IMR-90 (cell line): ENCODE data around the gene PAX8. TPM values are rescaled to one million over a fixed set of nuclear protein-coding genes. Genes with fewer than 3 reads are reported as not detected.

ENCODE experiments used
- ATAC-seq: fragments of 200-7000 bp; cut with Tn5 transposase; 2 replicates; pipeline ENCODE4 v1.9.1; 2020; ENCODE audit warnings: low read depth, mild to moderate bottlenecking, moderate library complexity
- BruUV-seq: library from RNA; stranded (reverse); fragments of 400-500 nt; replicated peaks from 2 replicates; lab custom pipeline; 2021; lab: Mats Ljungman, UMichigan
- CTCF ChIA-PET: fragments of 300-600 bp; formaldehyde crosslinking; extraction: SDS; loops from one replicate; lab custom pipeline; 2021; ENCODE audit warnings: antibody characterized with exemption; lab: Yijun Ruan, JAX
- POLR2A ChIA-PET: fragments of 300-600 bp; sonication (Branson Sonifier 250); formaldehyde crosslinking; loops from one replicate; lab custom pipeline; 2022; ENCODE audit warnings: antibody characterized with exemption; ENCODE audit not compliant: unreplicated experiment; lab: Charles Lee
- DNase-seq: peaks from one replicate; pipeline ENCODE4 v3.0.0; 2013
- H2AFZ ChIP-seq: replicated peaks from 2 replicates; pipeline ENCODE3; 2013; ENCODE audit warnings: low read length, mild to moderate bottlenecking; ENCODE audit not compliant: poor library complexity
- H2AK5ac ChIP-seq: 2 replicates; pipeline ENCODE4 v1.6.1; 2013; ENCODE audit warnings: low read depth, low read length, inconsistent platforms
- H2AK9ac ChIP-seq: replicated peaks from 2 replicates; pipeline ENCODE3; 2013; ENCODE audit warnings: mild to moderate bottlenecking, low read depth, low read length, moderate library complexity; ENCODE audit not compliant: poor library complexity
- H2BK120ac ChIP-seq: 2 replicates; pipeline ENCODE4 v1.6.1; 2013; ENCODE audit warnings: low read depth, low read length, inconsistent platforms
- H2BK15ac ChIP-seq: 3 replicates; pipeline ENCODE4 v1.6.1; 2013; ENCODE audit warnings: low read depth, low read length, inconsistent platforms
- H2BK20ac ChIP-seq: 2 replicates; pipeline ENCODE4 v1.6.1; 2013; ENCODE audit warnings: low read depth, mild to moderate bottlenecking, inconsistent platforms, low read length, moderate library complexity
- H2BK5ac ChIP-seq: 2 replicates; pipeline ENCODE4 v1.6.1; 2013; ENCODE audit warnings: mild to moderate bottlenecking, low read depth, low read length, inconsistent platforms; ENCODE audit not compliant: poor library complexity, severe bottlenecking
- H3K14ac ChIP-seq: replicated peaks from 2 replicates; pipeline ENCODE4 v1.6.1; 2013; ENCODE audit warnings: low read depth, low read length, inconsistent platforms
- H3K18ac ChIP-seq: 2 replicates; pipeline ENCODE4 v1.6.1; 2013; ENCODE audit warnings: low read depth, low read length, control low read depth
- H3K23ac ChIP-seq: 2 replicates; pipeline ENCODE4 v1.6.1; 2013; ENCODE audit warnings: low read depth, low read length, inconsistent platforms
- H3K27ac ChIP-seq: 2 replicates; pipeline ENCODE4 v1.5.1; 2013; ENCODE audit warnings: mild to moderate bottlenecking, control low read depth, low read length; ENCODE audit not compliant: insufficient read depth
- H3K27me3 ChIP-seq: 2 replicates; pipeline ENCODE4 v1.6.1; 2013; ENCODE audit warnings: low read length; ENCODE audit not compliant: control insufficient read depth, insufficient read depth
- H3K36me3 ChIP-seq: 2 replicates; pipeline ENCODE4 v1.6.1; 2013; ENCODE audit warnings: low read length, mixed read lengths; ENCODE audit not compliant: control insufficient read depth, insufficient read depth
- H3K4ac ChIP-seq: 2 replicates; pipeline ENCODE4 v1.6.1; 2013; ENCODE audit warnings: low read depth, low read length, inconsistent platforms
- H3K4me1 ChIP-seq: 2 replicates; pipeline ENCODE4 v1.6.1; 2013; ENCODE audit warnings: low read length, mixed read lengths; ENCODE audit not compliant: control insufficient read depth, insufficient read depth
- H3K4me2 ChIP-seq: 2 replicates; pipeline ENCODE4 v1.6.1; 2013; ENCODE audit warnings: low read depth, mild to moderate bottlenecking, control low read depth, low read length, moderate library complexity
- H3K4me3 ChIP-seq: 2 replicates; pipeline ENCODE4 v1.5.1; 2013; ENCODE audit warnings: low read depth, mild to moderate bottlenecking, control low read depth, low read length, moderate library complexity; ENCODE audit not compliant: insufficient read depth
- H3K56ac ChIP-seq: 2 replicates; pipeline ENCODE4 v1.6.1; 2013; ENCODE audit warnings: low read length, inconsistent platforms; ENCODE audit not compliant: insufficient read depth; ENCODE audit errors: extremely low read depth
- H3K79me1 ChIP-seq, 2 experiments: 2 replicates each; pipeline ENCODE4 v1.6.1; 2013; ENCODE audit warnings: low read length in 2 of 2, inconsistent platforms in 1 of 2, low read depth in 1 of 2
- H3K9ac ChIP-seq: 2 replicates; pipeline ENCODE4 v1.6.1; 2013; ENCODE audit warnings: low read depth, low read length, control low read depth
- H3K9me1 ChIP-seq: 2 replicates; pipeline ENCODE4 v1.6.1; 2013; ENCODE audit warnings: low read length, inconsistent platforms; ENCODE audit not compliant: insufficient read depth
- H3K9me3 ChIP-seq: 2 replicates; pipeline ENCODE4 v1.6.1; 2013; ENCODE audit warnings: low read length; ENCODE audit not compliant: control insufficient read depth, insufficient read depth
- H4K20me1 ChIP-seq: 2 replicates; pipeline ENCODE4 v1.6.1; 2013; ENCODE audit warnings: low read length, inconsistent platforms; ENCODE audit not compliant: insufficient read depth
- H4K5ac ChIP-seq: 2 replicates; pipeline ENCODE4 v1.6.1; 2013; ENCODE audit warnings: mild to moderate bottlenecking, low read depth, low read length, control low read depth
- H4K8ac ChIP-seq, 2 experiments: 2 replicates each; pipeline ENCODE4 v1.6.1; 2013; ENCODE audit warnings: low read depth in 2 of 2, low read length in 2 of 2, control low read depth in 1 of 2, inconsistent platforms in 1 of 2
- H4K91ac ChIP-seq: 2 replicates; pipeline ENCODE4 v1.6.1; 2013; ENCODE audit warnings: low read depth, low read length, inconsistent platforms; ENCODE audit not compliant: insufficient read depth
- CEBPB ChIP-seq: IDR thresholded peaks from 2 replicates; pipeline ENCODE4 v1.6.1; 2012; ENCODE audit warnings: low read depth, low read length, improper control_type of control experiment
- CHD1 ChIP-seq: IDR thresholded peaks from 2 replicates; pipeline ENCODE4 v1.6.1; 2012; ENCODE audit warnings: low read depth, low read length, improper control_type of control experiment
- CTCF ChIP-seq: conservative IDR thresholded peaks from 2 replicates; pipeline ENCODE4 v1.5.1; 2012; ENCODE audit warnings: mild to moderate bottlenecking, low read depth, low read length, improper control_type of control experiment
- ELK1 ChIP-seq: fragments of 150-350 bp; IDR thresholded peaks from 2 replicates; pipeline ENCODE4 v1.6.1; 2016; ENCODE audit warnings: low read depth, mild to moderate bottlenecking, low read length, moderate library complexity, borderline replicate concordance
- FOS ChIP-seq: fragments of 150-350 bp; IDR thresholded peaks from 2 replicates; pipeline ENCODE4 v1.6.1; 2016; ENCODE audit warnings: low read depth, low read length
- MAFK ChIP-seq: IDR thresholded peaks from 2 replicates; pipeline ENCODE4 v1.6.1; 2012; ENCODE audit warnings: low read depth, low read length, improper control_type of control experiment
- MAZ ChIP-seq: IDR thresholded peaks from 2 replicates; pipeline ENCODE4 v1.6.1; 2012; ENCODE audit warnings: low read depth, mild to moderate bottlenecking, low read length, improper control_type of control experiment, moderate library complexity, borderline replicate concordance
- MXI1 ChIP-seq: IDR thresholded peaks from 2 replicates; pipeline ENCODE4 v1.6.1; 2012; ENCODE audit warnings: low read depth, mild to moderate bottlenecking, low read length, moderate library complexity, borderline replicate concordance
- NFE2L2 ChIP-seq: fragments of 150-350 bp; IDR thresholded peaks from 2 replicates; pipeline ENCODE4 v1.6.1; 2016; ENCODE audit warnings: low read depth, mild to moderate bottlenecking, low read length
- RAD21 ChIP-seq: IDR thresholded peaks from 2 replicates; pipeline ENCODE4 v1.6.1; 2012; ENCODE audit warnings: low read length, improper control_type of control experiment
- RCOR1 ChIP-seq: IDR thresholded peaks from 2 replicates; pipeline ENCODE4 v1.6.1; 2012; ENCODE audit warnings: mild to moderate bottlenecking, low read length, improper control_type of control experiment; ENCODE audit not compliant: insufficient replicate concordance
- RFX5 ChIP-seq: IDR thresholded peaks from 2 replicates; pipeline ENCODE4 v1.8.0; 2012; ENCODE audit warnings: low read depth, mild to moderate bottlenecking, low read length, moderate library complexity
- SMC3 ChIP-seq: fragments of 150-350 bp; IDR thresholded peaks from 2 replicates; pipeline ENCODE4 v1.6.1; 2016; ENCODE audit warnings: low read depth, mild to moderate bottlenecking, antibody characterized with exemption, low read length, moderate library complexity
- USF2 ChIP-seq: fragments of 150-350 bp; IDR thresholded peaks from 2 replicates; pipeline ENCODE4 v1.6.1; 2017; ENCODE audit warnings: mild to moderate bottlenecking, antibody characterized with exemption, low read length, low read depth
- WGBS, 2 experiments: methylation state at CpG; one replicate each; pipeline versions ENCODE4 v1.1.5 to v1.1.7; 2013; ENCODE audit warnings: missing lambda C conversion rate in 2 of 2; ENCODE audit not compliant: insufficient read length in 1 of 2; ENCODE audit errors: extremely low coverage in 2 of 2; 5-methylcytosine and 5-hydroxymethylcytosine counted together
- dilution Hi-C: fragments of 300-500 bp; cut with HindIII; formaldehyde crosslinking; loops from one replicate; pipeline ENCODE4 v1.14.3; 2018; ENCODE audit warnings: low sequenced_read_pairs; ENCODE audit not compliant: unreplicated experiment
- in situ Hi-C: fragments of 300-500 bp; cut with MboI; formaldehyde crosslinking; loops from 3 replicates; pipeline ENCODE4 v1.14.3; 2019; ENCODE audit warnings: low sequenced_read_pairs, inconsistent platforms, mixed read lengths
- intact Hi-C: fragments of 100-400 bp; cut with micrococcal nuclease; formaldehyde crosslinking; loops from 2 replicates; pipeline ENCODE4 v1.10.0; 2022
- polyA plus RNA-seq, 3 experiments: library from polyadenylated mRNA; depleted of rRNA; stranded (reverse); fragments of >200 nt; gene quantifications; 2 replicates each; pipeline ENCODE4 v1.2.3, GENCODE V29; 2012; ENCODE audit warnings: low replicate concordance in 1 of 3
- total RNA-seq: library from RNA; depleted of rRNA; stranded (reverse); fragments of >200 nt; gene quantifications from 2 replicates; pipeline ENCODE4 v1.2.3, GENCODE V29; 2012

The PAX8 gene
- total and polyA plus RNA-seq, 2 of the 4 experiments (the other 2 are of a cell fraction): 0.18 to 1.5 TPM

- in situ Hi-C loops: no loop called here
- no peak for ATAC-seq
- BruUV-seq: no TSS peak
Observed at GRCh38 chr2:113258471-113259147, 20.1 kb downstream of the PAX8 start.

More at GRCh38 chr2:113258471-113259147, 20.1 kb downstream of the PAX8 start:
- H3K4me1 ChIP-seq: peaks cover 5% of the 10 kb centered on the region; the same call in 1 of the 2 replicates
- no peak overlapping the region for H4K5ac ChIP-seq
- no peak for TF ChIP-seq SMC3
- no peak for TF ChIP-seq RAD21
- no peak for TF ChIP-seq MXI1
- no peak for TF ChIP-seq ELK1
- TF ChIP-seq CHD1: no peak
- TF ChIP-seq USF2: no peak
- TF ChIP-seq CTCF: no peak
- TF ChIP-seq NFE2L2: no peak
- no peak for TF ChIP-seq MAFK
- no peak for TF ChIP-seq MAZ
- no peak for TF ChIP-seq RCOR1
- TF ChIP-seq RFX5: no peak
- TF ChIP-seq FOS: no peak
- TF ChIP-seq CEBPB: no peak
- no peak overlapping the region for H3K27ac ChIP-seq
- no peak overlapping the region for H3K56ac ChIP-seq
- ChIA-PET POLR2A (no interaction called here), CTCF (no interaction called here)
- no peak overlapping the region for H3K9ac ChIP-seq
- H3K36me3 ChIP-seq: no peaks in the 10 kb centered on the region; the same call in 1 of the 2 replicates
- no peak overlapping the region for H3K4ac ChIP-seq
- no peak overlapping the region for H2BK120ac ChIP-seq
- no peaks in the 10 kb centered on the region for H3K9me1 ChIP-seq
- no peaks in the 10 kb centered on the region for H4K20me1 ChIP-seq
- H3K23ac ChIP-seq: no peak overlapping the region
- dilution Hi-C loops (no loop called here), intact Hi-C loops (no loop called here)
- no peak overlapping the region for H4K8ac ChIP-seq
- H3K14ac ChIP-seq: no peak overlapping the region
- no peak overlapping the region for H2BK5ac ChIP-seq
- no peak overlapping the region for H3K4me2 ChIP-seq
- H2AFZ ChIP-seq: no peak overlapping the region
- H4K91ac ChIP-seq: no peak overlapping the region
- no peaks in the 10 kb centered on the region for H3K9me3 ChIP-seq
- H2BK20ac ChIP-seq: no peak overlapping the region
- H3K4me3 ChIP-seq: no peak overlapping the region
- DNase-seq: no peak
- H2AK9ac ChIP-seq: no peak overlapping the region
- no peak overlapping the region for H2BK15ac ChIP-seq
- H3K27me3 ChIP-seq: peaks cover 26% of the 10 kb centered on the region
- no peak overlapping the region for H2AK5ac ChIP-seq
- 82% methylated on average over 2 of the region's 6 CpGs; no CpG with 5 or more reads in 1 of the 2 experiments for WGBS, 2 experiments
- H3K18ac ChIP-seq: no peak overlapping the region
- H3K79me1 ChIP-seq: no peaks in the 10 kb centered on the region
